Measurements from ENCODE around the gene REC114. TPM values are rescaled to one million over a fixed set of nuclear protein-coding genes. Genes with fewer than 3 reads are reported as not detected.

Gene REC114
- total RNA-seq, 1 experiment from 2014 or later, result not detected

DNA sequence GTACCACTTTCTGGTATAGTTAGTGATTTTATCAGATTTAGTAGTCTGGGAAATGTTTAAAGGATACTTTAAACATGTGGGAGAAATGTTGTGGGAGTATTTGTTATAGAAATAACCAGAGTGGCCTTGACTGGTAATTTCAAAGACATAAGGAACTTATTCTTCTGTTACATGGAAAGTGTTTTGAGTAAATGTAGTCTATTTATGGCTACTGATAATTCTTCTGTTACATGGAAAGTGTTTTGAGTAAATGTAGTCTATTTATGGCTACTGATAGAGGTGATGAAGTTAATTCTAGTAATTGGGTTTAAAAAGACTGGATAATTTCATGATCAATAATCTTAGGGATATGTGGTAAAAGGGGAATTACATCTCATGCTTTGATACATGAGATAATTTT is 17.7 kb downstream of the REC114 start (continued):
- TF ChIP-seq ZNF396 (CRISPR knock-in tag; IDR thresholded peaks at IDR 0.05; ENCODE audit: borderline replicate concordance), result no peak
- TF ChIP-seq FOXP1 (CRISPR knock-in tag; IDR thresholded peaks at IDR 0.05; ENCODE audit: borderline replicate concordance), result no peak
- no peak for TF ChIP-seq TEAD4 (CRISPR knock-in tag; IDR thresholded peaks at IDR 0.05)
- TF ChIP-seq SMAD4 (CRISPR knock-in tag; IDR thresholded peaks at IDR 0.05), result no peak
- TF ChIP-seq TP53 (CRISPR knock-in tag; IDR thresholded peaks at IDR 0.05), result no peak
- TF ChIP-seq ATF1 (CRISPR knock-in tag; IDR thresholded peaks at IDR 0.05), result no peak
- TF ChIP-seq HMGA2 (CRISPR knock-in tag; IDR thresholded peaks at IDR 0.05), result no peak
- TF ChIP-seq GABPB1 (CRISPR knock-in tag; IDR thresholded peaks at IDR 0.05), result no peak
- TF ChIP-seq KAT7 (CRISPR knock-in tag; IDR thresholded peaks at IDR 0.05; ENCODE audit: borderline replicate concordance), result no peak

DNA sequence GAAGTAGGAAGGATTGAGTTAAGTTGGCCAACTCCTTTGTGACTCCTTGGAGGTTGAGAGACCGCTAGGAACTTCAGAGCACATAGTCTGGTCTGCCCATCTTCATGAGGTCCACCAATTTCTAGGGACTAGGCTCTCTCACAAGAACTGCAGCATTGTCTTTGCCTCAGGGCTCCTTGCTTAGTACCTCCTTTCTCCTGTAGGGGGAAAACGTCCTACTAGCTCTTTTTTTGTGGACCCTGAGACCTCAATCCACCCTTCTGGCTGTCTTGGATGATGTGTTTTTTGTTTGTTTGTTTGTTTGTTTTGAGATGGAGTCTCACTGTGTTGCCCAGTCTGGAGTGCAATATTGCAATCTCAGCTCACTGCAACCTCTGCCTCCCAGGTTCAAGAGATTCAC is 21.6 kb downstream of the REC114 start:
- no peak overlapping the region for H3K27ac Mint-ChIP-seq
- ChIA-PET CTCF (interaction anchor here (0.6 to 1.6 kb wide), 29 partner anchors 21 to 253 kb away, joined by 3 to 8 read pairs (median 4); no protein-coding TSS in a partner anchor), POLR2A (no interaction called here)
- peak; percentile 84 for ATAC-seq
- no peaks in the 10 kb centered on the region for H3K4me1 Mint-ChIP-seq
- peak; percentile 20 for DNase-seq (ENCODE audit: low spot score)
- H3K9me3 Mint-ChIP-seq, result no peaks in the 10 kb centered on the region
- H3K27me3 Mint-ChIP-seq (ENCODE audit: low read depth), result no peaks in the 10 kb centered on the region
- no peaks in the 10 kb centered on the region for H3K36me3 Mint-ChIP-seq
- H3K4me3 Mint-ChIP-seq, result no peak overlapping the region
- no peak for TF ChIP-seq ZNF232 (CRISPR knock-in tag; IDR thresholded peaks at IDR 0.05)
- TF ChIP-seq, protein P1, sequence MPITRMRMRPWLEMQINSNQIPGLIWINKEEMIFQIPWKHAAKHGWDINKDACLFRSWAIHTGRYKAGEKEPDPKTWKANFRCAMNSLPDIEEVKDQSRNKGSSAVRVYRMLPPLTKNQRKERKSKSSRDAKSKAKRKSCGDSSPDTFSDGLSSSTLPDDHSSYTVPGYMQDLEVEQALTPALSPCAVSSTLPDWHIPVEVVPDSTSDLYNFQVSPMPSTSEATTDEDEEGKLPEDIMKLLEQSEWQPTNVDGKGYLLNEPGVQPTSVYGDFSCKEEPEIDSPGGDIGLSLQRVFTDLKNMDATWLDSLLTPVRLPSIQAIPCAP (CRISPR knock-in tag; IDR thresholded peaks at IDR 0.05), result no peak
- TF ChIP-seq ARID4B (CRISPR knock-in tag; IDR thresholded peaks at IDR 0.05; ENCODE audit: borderline replicate concordance), result no peak
- TF ChIP-seq NFATC4 (CRISPR knock-in tag; IDR thresholded peaks at IDR 0.05), result no peak
- no peak for TF ChIP-seq RORB (CRISPR knock-in tag; IDR thresholded peaks at IDR 0.05)
- TF ChIP-seq ZNF263 (CRISPR knock-in tag; IDR thresholded peaks at IDR 0.05; ENCODE audit: low read depth), result no peak
- TF ChIP-seq, protein P2, sequence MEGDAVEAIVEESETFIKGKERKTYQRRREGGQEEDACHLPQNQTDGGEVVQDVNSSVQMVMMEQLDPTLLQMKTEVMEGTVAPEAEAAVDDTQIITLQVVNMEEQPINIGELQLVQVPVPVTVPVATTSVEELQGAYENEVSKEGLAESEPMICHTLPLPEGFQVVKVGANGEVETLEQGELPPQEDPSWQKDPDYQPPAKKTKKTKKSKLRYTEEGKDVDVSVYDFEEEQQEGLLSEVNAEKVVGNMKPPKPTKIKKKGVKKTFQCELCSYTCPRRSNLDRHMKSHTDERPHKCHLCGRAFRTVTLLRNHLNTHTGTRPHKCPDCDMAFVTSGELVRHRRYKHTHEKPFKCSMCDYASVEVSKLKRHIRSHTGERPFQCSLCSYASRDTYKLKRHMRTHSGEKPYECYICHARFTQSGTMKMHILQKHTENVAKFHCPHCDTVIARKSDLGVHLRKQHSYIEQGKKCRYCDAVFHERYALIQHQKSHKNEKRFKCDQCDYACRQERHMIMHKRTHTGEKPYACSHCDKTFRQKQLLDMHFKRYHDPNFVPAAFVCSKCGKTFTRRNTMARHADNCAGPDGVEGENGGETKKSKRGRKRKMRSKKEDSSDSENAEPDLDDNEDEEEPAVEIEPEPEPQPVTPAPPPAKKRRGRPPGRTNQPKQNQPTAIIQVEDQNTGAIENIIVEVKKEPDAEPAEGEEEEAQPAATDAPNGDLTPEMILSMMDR (IDR thresholded peaks at IDR 0.05), result peak; percentile 48; the same call in 1 of the 2 replicates
- TF ChIP-seq FOXJ3 (CRISPR knock-in tag; IDR thresholded peaks at IDR 0.05; ENCODE audit: borderline replicate concordance), result no peak
- TF ChIP-seq ZNF121 (CRISPR knock-in tag; IDR thresholded peaks at IDR 0.05), result 0 out of 2 replicates have a peak, but pooled peaks have one; percentile 17
- TF ChIP-seq, protein P3, sequence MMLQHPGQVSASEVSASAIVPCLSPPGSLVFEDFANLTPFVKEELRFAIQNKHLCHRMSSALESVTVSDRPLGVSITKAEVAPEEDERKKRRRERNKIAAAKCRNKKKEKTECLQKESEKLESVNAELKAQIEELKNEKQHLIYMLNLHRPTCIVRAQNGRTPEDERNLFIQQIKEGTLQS (CRISPR knock-in tag; conservative IDR thresholded peaks at IDR 0.05), result no peak
- TF ChIP-seq, protein P4, sequence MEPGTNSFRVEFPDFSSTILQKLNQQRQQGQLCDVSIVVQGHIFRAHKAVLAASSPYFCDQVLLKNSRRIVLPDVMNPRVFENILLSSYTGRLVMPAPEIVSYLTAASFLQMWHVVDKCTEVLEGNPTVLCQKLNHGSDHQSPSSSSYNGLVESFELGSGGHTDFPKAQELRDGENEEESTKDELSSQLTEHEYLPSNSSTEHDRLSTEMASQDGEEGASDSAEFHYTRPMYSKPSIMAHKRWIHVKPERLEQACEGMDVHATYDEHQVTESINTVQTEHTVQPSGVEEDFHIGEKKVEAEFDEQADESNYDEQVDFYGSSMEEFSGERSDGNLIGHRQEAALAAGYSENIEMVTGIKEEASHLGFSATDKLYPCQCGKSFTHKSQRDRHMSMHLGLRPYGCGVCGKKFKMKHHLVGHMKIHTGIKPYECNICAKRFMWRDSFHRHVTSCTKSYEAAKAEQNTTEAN (CRISPR knock-in tag; IDR thresholded peaks at IDR 0.05), result no peak
- TF ChIP-seq OVOL2 (CRISPR knock-in tag; IDR thresholded peaks at IDR 0.05; ENCODE audit: borderline replicate concordance), result no peak
- TF ChIP-seq EMX1 (CRISPR knock-in tag; IDR thresholded peaks at IDR 0.05), result no peak
- TF ChIP-seq, protein P5, sequence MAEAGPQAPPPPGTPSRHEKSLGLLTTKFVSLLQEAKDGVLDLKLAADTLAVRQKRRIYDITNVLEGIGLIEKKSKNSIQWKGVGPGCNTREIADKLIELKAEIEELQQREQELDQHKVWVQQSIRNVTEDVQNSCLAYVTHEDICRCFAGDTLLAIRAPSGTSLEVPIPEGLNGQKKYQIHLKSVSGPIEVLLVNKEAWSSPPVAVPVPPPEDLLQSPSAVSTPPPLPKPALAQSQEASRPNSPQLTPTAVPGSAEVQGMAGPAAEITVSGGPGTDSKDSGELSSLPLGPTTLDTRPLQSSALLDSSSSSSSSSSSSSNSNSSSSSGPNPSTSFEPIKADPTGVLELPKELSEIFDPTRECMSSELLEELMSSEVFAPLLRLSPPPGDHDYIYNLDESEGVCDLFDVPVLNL (CRISPR knock-in tag; IDR thresholded peaks at IDR 0.05; ENCODE audit: borderline replicate concordance, low read depth), result no peak
- no peak for TF ChIP-seq NFE2L1 (CRISPR knock-in tag; IDR thresholded peaks at IDR 0.05)
- TF ChIP-seq MXD4 (CRISPR knock-in tag; IDR thresholded peaks at IDR 0.05; ENCODE audit: borderline replicate concordance), result no peak
- no peak for TF ChIP-seq ZNF219 (CRISPR knock-in tag; IDR thresholded peaks at IDR 0.05; ENCODE audit: borderline replicate concordance)
